ENCODE results near the gene LAYN. TPM values are rescaled to one million over a fixed set of nuclear protein-coding genes. Genes with fewer than 3 reads are reported as not detected.
A peak's percentile ranks its signal among the peaks of the same experiment; 100 is the strongest.

LAYN gene
- total RNA-seq, 1 experiment from 2014 or later = 229 TPM

- no peak for DNase-seq (ENCODE audit: low spot score)
- in situ Hi-C loops (cut with HindIII; ENCODE audit: low sequenced_read_pairs) = no loop called here
Measured at GRCh38 chr11:111557425-111558111, 17.0 kb downstream of the LAYN start.

GRCh38 chr11:111559800-111560464 lies 19.4 kb downstream of the LAYN start:
- in situ Hi-C loops (cut with HindIII; ENCODE audit: low sequenced_read_pairs) = no loop called here

GRCh38 chr11:111560800-111561199 lies 20.3 kb downstream of the LAYN start:
- DNase-seq (ENCODE audit: low spot score) = no peak
- in situ Hi-C loops (cut with HindIII; ENCODE audit: low sequenced_read_pairs) = no loop called here

More at GRCh38 chr11:111559800-111560464, 19.4 kb downstream of the LAYN start:
- DNase-seq (ENCODE audit: low spot score) = no peak

- no peak for DNase-seq (ENCODE audit: low spot score)
- in situ Hi-C loops (cut with HindIII; ENCODE audit: low sequenced_read_pairs) = no loop called here
Measured at GRCh38 chr11:111561306-111561705, 20.8 kb downstream of the LAYN start.

GRCh38 chr11:111561791-111562325 lies 21.3 kb downstream of the LAYN start:
- in situ Hi-C loops (cut with HindIII; ENCODE audit: low sequenced_read_pairs) = no loop called here
- no peak for DNase-seq (ENCODE audit: low spot score)

- DNase-seq (ENCODE audit: low spot score) = no peak
- in situ Hi-C loops (cut with HindIII; ENCODE audit: low sequenced_read_pairs) = no loop called here
Measured at GRCh38 chr11:111562692-111563389, 22.3 kb downstream of the LAYN start.

- peak; percentile 80 for DNase-seq (ENCODE audit: low spot score)
- in situ Hi-C loops (cut with HindIII; ENCODE audit: low sequenced_read_pairs) = no loop called here
Measured at GRCh38 chr11:111565114-111565720, 24.7 kb downstream of the LAYN start.

- in situ Hi-C loops (cut with HindIII; ENCODE audit: low sequenced_read_pairs) = no loop called here
- DNase-seq (ENCODE audit: low spot score) = no peak
Measured at GRCh38 chr11:111566324-111566723, 25.8 kb downstream of the LAYN start.

GRCh38 chr11:111569476-111569875 lies 29.0 kb downstream of the LAYN start:
- in situ Hi-C loops (cut with HindIII; ENCODE audit: low sequenced_read_pairs) = no loop called here
- no peak for DNase-seq (ENCODE audit: low spot score)

GRCh38 chr11:111570796-111571195 lies 30.3 kb downstream of the LAYN start:
- in situ Hi-C loops (cut with HindIII; ENCODE audit: low sequenced_read_pairs) = no loop called here

GRCh38 chr11:111571829-111572501 lies 31.4 kb downstream of the LAYN start:
- in situ Hi-C loops (cut with HindIII; ENCODE audit: low sequenced_read_pairs) = no loop called here
- no peak for DNase-seq (ENCODE audit: low spot score)

More at GRCh38 chr11:111570796-111571195, 30.3 kb downstream of the LAYN start:
- no peak for DNase-seq (ENCODE audit: low spot score)

GRCh38 chr11:111572581-111572980 lies 32.1 kb downstream of the LAYN start:
- no peak for DNase-seq (ENCODE audit: low spot score)
- in situ Hi-C loops (cut with HindIII; ENCODE audit: low sequenced_read_pairs) = no loop called here

- no peak for DNase-seq (ENCODE audit: low spot score)
- in situ Hi-C loops (cut with HindIII; ENCODE audit: low sequenced_read_pairs) = no loop called here
Measured at GRCh38 chr11:111573821-111574249, 33.3 kb downstream of the LAYN start.

GRCh38 chr11:111574373-111575225 lies 34.1 kb downstream of the LAYN start:
- in situ Hi-C loops (cut with HindIII; ENCODE audit: low sequenced_read_pairs) = no loop called here
- no peak for DNase-seq (ENCODE audit: low spot score)

- in situ Hi-C loops (cut with HindIII; ENCODE audit: low sequenced_read_pairs) = no loop called here
- DNase-seq (ENCODE audit: low spot score) = no peak
Measured at GRCh38 chr11:111575740-111576139, 35.2 kb downstream of the LAYN start.

- no peak for DNase-seq (ENCODE audit: low spot score)
- in situ Hi-C loops (cut with HindIII; ENCODE audit: low sequenced_read_pairs) = no loop called here
Measured at GRCh38 chr11:111577821-111578220, 37.3 kb downstream of the LAYN start.

- in situ Hi-C loops (cut with HindIII; ENCODE audit: low sequenced_read_pairs) = no loop called here
- no peak for DNase-seq (ENCODE audit: low spot score)
Measured at GRCh38 chr11:111581341-111581740, 40.8 kb downstream of the LAYN start.

GRCh38 chr11:111582163-111582562 lies 41.6 kb downstream of the LAYN start:
- in situ Hi-C loops (cut with HindIII; ENCODE audit: low sequenced_read_pairs) = no loop called here
- DNase-seq (ENCODE audit: low spot score) = no peak
